Adrenal gland (tissue), 5 donors: ENCODE measurements around the gene CCDC142.

Source experiments
- CTCF ChIP-seq, 6 experiments: fragments of 450-650 bp in 4 of 6; fragments of 200-600 bp in 2 of 6; sonication (generic) in 1 of 6; IDR thresholded peaks; 1 replicate in 5 of 6; 2 replicates in 1 of 6; pipeline versions ENCODE4 v1.5.1 to v1.8.0; 2016 to 2021; ENCODE audit warnings: antibody characterized with exemption in 6 of 6, mild to moderate bottlenecking in 2 of 6, moderate library complexity in 1 of 6
- POLR2A ChIP-seq, 2 donors: fragments of 450-650 bp; IDR thresholded peaks; one replicate each; pipeline ENCODE4 v1.6.1; 2017; ENCODE audit warnings: antibody characterized with exemption in 2 of 2, mild to moderate bottlenecking in 2 of 2, moderate library complexity in 1 of 2
- donor health status: DM: no; HTN: no; CAD: no.

GRCh38 chr2:74505448-74506246 is 22.8 kb upstream of the CCDC142 start:
- no peak for TF ChIP-seq POLR2A (IDR thresholded peaks at IDR 0.05)
- no peak for TF ChIP-seq CTCF (IDR thresholded peaks at IDR 0.05)
